Hepatocyte (in vitro differentiated cells): Measurements from ENCODE around the gene SP2. TPM values are rescaled to one million over a fixed set of nuclear protein-coding genes. Genes with fewer than 3 reads are reported as not detected.
A peak's percentile ranks its signal among the peaks of the same experiment; 100 is the strongest.

Source experiments
- DNase-seq: peaks from one replicate; pipeline ENCODE4 v3.0.0-alpha.2; 2016; ENCODE audit warnings: low spot score
- H2AFZ ChIP-seq: fragments of 200-600 bp; sonication (generic); 2 replicates; pipeline ENCODE4 v1.6.0; 2016; ENCODE audit warnings: antibody characterized with exemption, mild to moderate bottlenecking
- H3K27ac ChIP-seq: fragments of 200-600 bp; sonication (generic); 2 replicates; pipeline ENCODE4 v1.5.1; 2016; ENCODE audit warnings: mild to moderate bottlenecking
- H3K27me3 ChIP-seq: fragments of 200-600 bp; sonication (generic); 2 replicates; pipeline ENCODE4 v1.6.1; 2016
- H3K36me3 ChIP-seq: fragments of 200-600 bp; sonication (generic); replicated peaks from 2 replicates; pipeline ENCODE4 v1.5.1; 2016; ENCODE audit warnings: low read depth; ENCODE audit not compliant: insufficient read depth
- H3K4me1 ChIP-seq: fragments of 200-600 bp; sonication (generic); 2 replicates; pipeline ENCODE4 v1.5.1; 2016; ENCODE audit warnings: mild to moderate bottlenecking, moderate library complexity; ENCODE audit not compliant: insufficient read depth
- H3K4me2 ChIP-seq: fragments of 200-600 bp; sonication (generic); 2 replicates; pipeline ENCODE4 v1.6.0; 2016
- H3K4me3 ChIP-seq: fragments of 200-600 bp; sonication (generic); 2 replicates; pipeline ENCODE4 v1.5.1; 2016; ENCODE audit warnings: mild to moderate bottlenecking
- H3K79me2 ChIP-seq: fragments of 200-600 bp; sonication (generic); 2 replicates; pipeline ENCODE4 v1.6.0; 2017; ENCODE audit warnings: mild to moderate bottlenecking
- H3K9me2 ChIP-seq: fragments of 200-600 bp; sonication (generic); replicated peaks from 2 replicates; pipeline ENCODE4 v1.6.0; 2017; ENCODE audit warnings: mild to moderate bottlenecking; ENCODE audit not compliant: insufficient read depth
- H3K9me3 ChIP-seq: fragments of 200-600 bp; sonication (generic); 2 replicates; pipeline ENCODE4 v1.5.1; 2016; ENCODE audit warnings: low read depth, mild to moderate bottlenecking
- H4K20me1 ChIP-seq: fragments of 200-600 bp; sonication (generic); 2 replicates; pipeline ENCODE4 v1.6.0; 2016; ENCODE audit warnings: mild to moderate bottlenecking; ENCODE audit not compliant: insufficient read depth, poor library complexity, severe bottlenecking
- CTCF ChIP-seq: fragments of 200-600 bp; sonication (generic); IDR thresholded peaks from 2 replicates; pipeline ENCODE4 v1.5.1; 2016; ENCODE audit warnings: antibody characterized with exemption, mild to moderate bottlenecking; ENCODE audit not compliant: poor library complexity
- EZH2 ChIP-seq: fragments of 200-600 bp; sonication (generic); IDR thresholded peaks from 2 replicates; pipeline ENCODE4 v1.6.1; 2016; ENCODE audit warnings: antibody characterized with exemption, mild to moderate bottlenecking, borderline replicate concordance
- EZH2phosphoT487 ChIP-seq: fragments of 200-600 bp; sonication (generic); IDR thresholded peaks from one replicate; pipeline ENCODE4 v1.6.1; 2018; ENCODE audit warnings: antibody characterized with exemption, mild to moderate bottlenecking, low read depth, moderate library complexity; ENCODE audit not compliant: unreplicated experiment, severe bottlenecking
- WGBS: methylation state at CpG from one replicate; pipeline ENCODE4 v1.1.6; 2016; ENCODE audit warnings: low lambda C conversion rate; ENCODE audit errors: missing lambda C conversion rate; 5-methylcytosine and 5-hydroxymethylcytosine counted together
- polyA plus RNA-seq: library from polyadenylated mRNA; unstranded; fragments of >200 nt; fragmentation: Nextera tagmentation; extraction: Ambion mirVana; gene quantifications from 2 replicates; pipeline ENCODE4 v1.2.1, GENCODE V29; 2016
- total RNA-seq: library from RNA; depleted of rRNA; stranded (reverse); fragments of >200 nt; gene quantifications from 2 replicates; pipeline ENCODE4 v1.2.3, GENCODE V29; 2014

The SP2 gene
- total and polyA plus RNA-seq, 2 experiments from 2014 or later, result 1.5 to 10.6 TPM

- Histone ChIP-seq H3K4me2 (peak overlapping the region; percentile 64), H3K27me3 (no peaks in the 10 kb centered on the region), H3K36me3 (no peaks in the 10 kb centered on the region), H3K9me2 (no peaks in the 10 kb centered on the region), H4K20me1 (peaks cover 10% of the 10 kb centered on the region), H2AFZ (no peak overlapping the region), H3K27ac (peak overlapping the region; percentile 95), H3K79me2 (peaks cover 35% of the 10 kb centered on the region), H3K4me3 (no peak overlapping the region), H3K9me3 (no peaks in the 10 kb centered on the region), H3K4me1 (peaks cover 33% of the 10 kb centered on the region)
- DNase-seq, result peak; percentile 11
- TF ChIP-seq CTCF (no peak), EZH2phosphoT487 (no peak), EZH2 (no peak)
- WGBS, result 62% methylated on average over 4 of the region's 4 CpGs
Observed at GRCh38 chr17:47950448-47950847, 54.4 kb downstream of the SP2 start.

- TF ChIP-seq EZH2, result no peak
- no peak for TF ChIP-seq CTCF
- no peak for TF ChIP-seq EZH2phosphoT487
- Histone ChIP-seq H3K27ac (peak overlapping the region; percentile 95), H4K20me1 (peaks cover 10% of the 10 kb centered on the region), H2AFZ (no peak overlapping the region), H3K4me2 (peak overlapping the region; percentile 83), H3K27me3 (no peaks in the 10 kb centered on the region), H3K4me3 (no peak overlapping the region), H3K9me2 (no peaks in the 10 kb centered on the region), H3K4me1 (peaks cover 45% of the 10 kb centered on the region), H3K36me3 (no peaks in the 10 kb centered on the region), H3K79me2 (peaks cover 55% of the 10 kb centered on the region), H3K9me3 (no peaks in the 10 kb centered on the region)
- WGBS, result 73% methylated on average over 12 of the region's 12 CpGs
- peak; percentile 69 for DNase-seq
Observed at GRCh38 chr17:47952171-47953021, 56.4 kb downstream of the SP2 start.

DNA sequence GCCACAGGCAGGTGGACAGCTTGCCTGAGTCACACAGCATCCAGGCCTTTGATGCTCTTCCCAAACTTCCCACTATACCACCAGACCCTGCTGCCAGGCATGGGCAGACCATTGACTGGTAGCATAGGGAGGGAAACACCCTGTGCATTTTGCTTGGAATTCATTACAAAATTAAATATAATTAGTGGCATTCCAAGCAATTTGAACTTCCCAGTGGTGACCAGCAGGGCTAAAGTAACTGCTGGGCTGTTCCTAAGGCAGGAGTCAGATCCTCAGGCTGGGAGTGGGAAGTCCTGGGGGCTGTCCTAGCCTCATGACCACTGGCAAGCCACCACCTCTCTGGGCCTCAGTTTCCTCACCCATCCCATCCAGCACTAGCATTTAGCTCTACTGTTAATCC lies 57.9 kb downstream of the SP2 start:
- H3K27me3 ChIP-seq, result no peaks in the 10 kb centered on the region
- H3K9me2 ChIP-seq, result no peaks in the 10 kb centered on the region
- no peak overlapping the region for H2AFZ ChIP-seq
- no peak overlapping the region for H3K4me3 ChIP-seq
- peaks cover 10% of the 10 kb centered on the region for H4K20me1 ChIP-seq
- no peaks in the 10 kb centered on the region for H3K36me3 ChIP-seq
- H3K27ac ChIP-seq, result peak overlapping the region; percentile 95
- peak overlapping the region; percentile 83 for H3K4me2 ChIP-seq
- peaks cover 51% of the 10 kb centered on the region for H3K4me1 ChIP-seq
- peaks cover 55% of the 10 kb centered on the region for H3K79me2 ChIP-seq
- TF ChIP-seq EZH2 (no peak), EZH2phosphoT487 (no peak), CTCF (no peak)
- no peak for DNase-seq
- H3K9me3 ChIP-seq, result no peaks in the 10 kb centered on the region
